GM18508 (cell line): ENCODE results near the gene SDR39U1.
A peak's percentile ranks its signal among the peaks of the same experiment; 100 is the strongest.
"Not testable (repeated sequence)": the region's sequence is repeated elsewhere in the genome, so short reads cannot be mapped to it uniquely, and the experiment has no call there.

Experiments
- ATAC-seq: cut with Tn5 transposase; IDR thresholded peaks from one replicate; pipeline ENCODE4 v1.9.1; 2021; ENCODE audit warnings: moderate number of reproducible peaks; ENCODE audit not compliant: insufficient read depth, unreplicated experiment

SDR39U1 gene, protein sequence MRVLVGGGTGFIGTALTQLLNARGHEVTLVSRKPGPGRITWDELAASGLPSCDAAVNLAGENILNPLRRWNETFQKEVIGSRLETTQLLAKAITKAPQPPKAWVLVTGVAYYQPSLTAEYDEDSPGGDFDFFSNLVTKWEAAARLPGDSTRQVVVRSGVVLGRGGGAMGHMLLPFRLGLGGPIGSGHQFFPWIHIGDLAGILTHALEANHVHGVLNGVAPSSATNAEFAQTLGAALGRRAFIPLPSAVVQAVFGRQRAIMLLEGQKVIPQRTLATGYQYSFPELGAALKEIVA

GRCh38 chr14:24442240-24443052 lies at the start of gene SDR39U1:
Gene SDR39U1 (minus strand): TSS chr14:24442776. CDS start chr14:24442769, 7 bp downstream.
- ATAC-seq: peak; percentile 87

- ATAC-seq: not testable (repeated sequence)
Observed at GRCh38 chr14:24491586-24492408, 49.2 kb upstream of the SDR39U1 start.

- no peak for ATAC-seq
Observed at GRCh38 chr14:24483604-24484252, 41.2 kb upstream of the SDR39U1 start.

DNA sequence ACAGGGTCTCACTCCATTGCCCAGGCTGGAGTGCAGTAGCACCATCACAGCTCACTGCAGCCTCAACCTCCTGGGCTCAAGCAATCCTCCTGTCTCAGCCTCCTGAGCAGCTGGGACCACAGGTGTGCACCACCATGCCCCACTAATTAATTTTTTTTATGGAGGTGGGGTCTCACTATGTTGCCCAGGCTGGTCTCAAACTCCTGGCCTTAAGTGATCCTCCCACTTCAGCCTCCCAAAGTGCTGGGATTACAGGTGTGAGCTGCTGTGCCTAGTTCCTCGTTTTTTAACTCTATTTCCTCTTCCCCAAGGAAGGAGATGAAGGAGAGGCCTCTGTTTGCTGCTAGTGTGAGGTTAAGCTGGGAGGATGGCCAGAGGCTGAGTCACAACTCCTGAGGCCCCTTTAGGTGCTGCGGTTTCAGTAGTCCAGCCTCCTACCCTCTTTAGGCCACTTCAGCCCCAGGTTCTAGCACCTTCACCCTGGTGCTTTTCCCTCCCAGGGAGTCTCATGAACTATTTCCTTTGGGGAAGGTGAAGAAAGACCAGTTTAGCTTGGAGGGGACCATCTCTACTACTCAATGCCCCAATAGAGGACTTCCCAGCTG lies 40.2 kb upstream of the SDR39U1 start:
- ATAC-seq: not testable (repeated sequence)

DNA sequence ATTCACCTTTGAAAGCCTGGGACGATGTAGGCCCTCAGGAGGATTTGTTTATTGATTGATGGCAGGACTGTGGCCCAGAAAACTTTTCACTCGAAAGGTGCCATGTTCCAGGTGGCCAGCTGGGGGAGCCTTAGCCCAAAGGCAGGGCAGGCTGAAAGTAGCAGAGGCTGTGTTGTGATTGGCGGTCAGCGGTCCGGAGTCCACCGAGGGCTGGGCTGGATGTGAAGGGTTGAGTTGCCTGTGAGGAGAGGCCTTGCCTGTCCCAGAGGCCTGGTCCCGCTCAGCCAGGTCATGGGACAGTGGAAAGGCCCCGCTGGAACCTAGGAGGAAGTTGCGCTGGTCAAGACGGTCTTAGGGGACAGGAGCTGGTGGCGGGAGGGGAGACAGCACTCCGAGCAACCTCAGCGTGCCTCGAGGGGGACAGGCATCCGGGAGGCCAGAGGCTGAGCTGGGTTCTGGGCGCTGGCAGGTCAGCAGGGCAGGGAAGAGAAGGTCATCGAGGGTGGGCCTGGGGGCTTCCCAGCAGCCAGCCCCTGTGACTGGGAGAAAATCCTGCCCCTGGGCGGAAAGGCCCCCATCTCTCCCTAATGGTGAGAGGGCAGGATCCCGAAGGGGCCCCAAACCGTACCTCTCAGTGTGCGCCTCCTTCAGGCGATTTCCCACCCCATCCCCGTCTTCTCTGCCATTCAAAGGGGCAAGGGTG lies 39.2 kb upstream of the SDR39U1 start:
- ATAC-seq: peak; percentile 56

- ATAC-seq: not testable (repeated sequence)
Observed at GRCh38 chr14:24479999-24480398, 37.4 kb upstream of the SDR39U1 start.

GRCh38 chr14:24475261-24475660 lies 32.7 kb upstream of the SDR39U1 start:
- ATAC-seq: no peak

GRCh38 chr14:24473211-24473610 lies 30.6 kb upstream of the SDR39U1 start:
- no peak for ATAC-seq

- ATAC-seq: not testable (repeated sequence)
Observed at GRCh38 chr14:24470450-24470849, 27.9 kb upstream of the SDR39U1 start.

DNA sequence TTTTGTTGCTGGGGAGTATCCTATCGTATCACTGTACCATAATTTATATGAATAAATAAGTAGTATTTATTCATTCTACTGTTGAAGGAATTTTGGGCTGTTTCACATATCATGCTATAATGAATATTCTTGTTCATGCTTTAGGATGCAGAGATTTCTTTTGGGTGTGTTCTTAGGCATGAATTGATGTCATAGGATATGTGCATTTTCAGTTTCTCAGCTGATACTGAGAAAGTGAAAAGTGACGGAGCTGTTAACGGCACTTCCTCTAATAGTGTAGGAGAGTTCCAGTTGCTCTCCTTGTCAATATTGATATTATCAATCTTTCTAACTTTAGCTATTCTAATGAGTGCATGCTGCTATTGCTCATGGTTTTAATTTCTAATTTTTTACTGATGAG lies 23.2 kb upstream of the SDR39U1 start:
- ATAC-seq: no peak

- ATAC-seq: no peak
Observed at GRCh38 chr14:24465368-24465767, 22.8 kb upstream of the SDR39U1 start.

GRCh38 chr14:24463884-24464785 lies 21.6 kb upstream of the SDR39U1 start:
- ATAC-seq: no peak

DNA sequence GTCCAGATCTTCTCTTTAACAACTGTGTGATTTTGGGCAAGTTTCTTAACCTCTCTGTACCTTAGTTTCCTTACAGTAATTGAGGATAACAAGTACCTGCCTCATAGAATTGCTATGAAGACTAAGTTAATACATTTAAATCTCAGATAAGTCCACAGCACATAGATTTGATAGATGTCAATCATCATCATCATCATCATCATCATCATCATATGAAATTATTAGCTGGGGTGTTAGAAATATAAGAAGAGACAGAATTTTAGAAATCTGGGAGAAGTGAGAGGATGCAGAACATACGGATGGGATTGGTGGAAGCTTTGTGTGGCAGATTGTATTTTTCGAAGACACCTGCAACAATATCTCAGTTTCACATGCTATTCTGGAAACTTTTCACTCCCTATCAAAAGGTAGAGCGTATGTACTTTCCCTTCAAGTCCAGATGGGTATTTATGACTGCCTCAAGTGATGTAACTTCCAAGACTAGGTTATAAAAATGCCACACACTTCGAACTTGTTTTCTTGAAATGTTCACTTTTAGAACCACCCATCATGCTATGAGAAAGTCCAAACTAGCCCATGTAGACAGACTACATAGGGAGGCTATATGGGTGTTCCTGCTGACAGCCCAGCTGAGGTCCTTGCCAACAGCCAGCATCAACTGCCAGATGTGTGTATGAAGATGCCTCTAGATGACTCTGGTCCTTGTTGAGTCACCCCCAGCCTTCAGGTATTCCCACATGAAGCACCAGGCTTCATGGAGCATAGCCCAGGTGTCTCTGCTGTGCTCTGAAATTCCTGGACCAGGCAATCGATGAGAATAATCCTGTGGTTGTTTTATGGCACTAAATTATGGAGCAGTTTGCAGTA lies 20.7 kb upstream of the SDR39U1 start:
- no peak for ATAC-seq

DNA sequence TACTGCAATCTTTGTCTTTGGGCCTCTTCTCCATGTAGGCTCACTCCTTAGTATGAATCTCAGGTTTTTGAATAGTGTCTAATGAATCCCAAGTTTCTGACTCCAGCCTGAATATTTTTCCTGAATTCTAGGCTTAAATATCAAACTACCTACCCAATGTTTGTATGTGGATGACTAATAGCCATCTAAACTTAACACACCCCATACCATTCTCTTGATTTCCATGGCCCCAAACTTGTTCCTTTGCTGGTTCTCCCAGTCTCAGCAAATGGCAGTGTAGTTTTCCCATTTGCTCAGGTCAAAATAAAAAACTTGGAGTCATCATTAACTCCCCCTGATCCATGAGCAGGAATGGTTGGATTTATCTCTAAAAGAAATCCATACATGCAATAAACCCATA lies 18.8 kb upstream of the SDR39U1 start:
- ATAC-seq: no peak

- no peak for ATAC-seq
Observed at GRCh38 chr14:24459331-24459730, 16.8 kb upstream of the SDR39U1 start.

DNA sequence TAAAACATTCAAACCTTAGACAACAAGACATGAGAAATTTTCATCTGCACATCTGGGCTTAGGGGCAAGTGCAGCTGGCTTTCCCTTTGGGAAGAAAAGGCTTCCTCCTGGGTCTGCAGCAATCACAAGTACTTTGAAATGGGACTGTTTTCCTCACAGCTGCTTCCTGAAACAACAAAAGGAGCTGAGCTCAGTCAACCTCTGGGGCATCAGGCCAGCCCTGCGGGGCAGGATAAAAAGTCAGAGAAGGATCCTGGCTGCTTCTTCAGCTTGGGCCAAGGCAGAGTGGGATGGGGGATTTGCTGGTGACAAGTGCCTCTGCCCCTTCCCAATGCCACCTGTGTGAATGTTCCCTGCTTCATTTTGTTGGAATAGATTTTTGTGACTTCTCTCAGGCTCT lies 16.2 kb upstream of the SDR39U1 start:
- no peak for ATAC-seq

DNA sequence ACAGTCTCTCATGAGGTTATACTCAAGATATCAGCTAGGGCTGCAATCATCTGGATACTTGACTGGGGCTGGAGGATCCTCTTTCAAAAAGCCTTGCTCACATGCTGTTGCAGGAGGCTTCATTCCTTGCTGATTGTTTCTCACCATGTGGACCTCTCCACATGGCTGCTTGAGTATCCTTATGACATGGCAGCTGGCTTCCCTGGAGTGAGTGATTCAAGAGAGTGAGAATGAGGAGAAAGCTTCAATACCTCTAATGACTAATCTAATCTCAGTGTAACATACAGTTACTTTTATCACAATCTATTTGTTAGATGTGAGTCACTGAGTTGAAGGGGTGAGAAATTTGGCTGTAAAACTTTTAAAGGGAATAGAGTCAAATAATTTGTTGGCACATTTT lies 14.4 kb upstream of the SDR39U1 start:
- ATAC-seq: no peak
